ENCODE data around the gene KCNAB2.

Gene KCNAB2

DNA sequence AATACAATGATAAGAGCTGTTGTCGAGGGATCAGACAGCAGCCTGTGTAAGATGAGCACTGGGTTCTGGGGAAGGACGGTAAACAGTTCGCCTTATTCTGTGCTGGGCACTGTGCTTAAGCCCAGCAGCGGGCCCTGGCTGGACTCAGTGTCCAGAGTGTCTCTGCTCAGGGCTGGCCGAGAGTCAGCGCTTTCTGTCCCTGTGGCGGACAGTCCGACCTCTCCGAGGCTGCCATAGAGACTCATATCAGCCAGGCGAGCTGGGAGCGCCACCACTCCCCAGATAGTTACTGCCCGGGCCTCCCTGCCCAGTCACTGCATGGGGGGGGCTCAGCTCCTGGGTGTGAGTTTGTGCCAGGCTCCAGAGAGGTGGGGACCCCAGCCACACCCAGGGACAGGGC, 38.8 kb upstream of the KCNAB2 start:
- Histone ChIP-seq H3K9ac (ENCODE audit: insufficient read length, low read depth) (no peak overlapping the region), H3K36me3 (ENCODE audit: insufficient read depth, insufficient read length, low read length) (no peaks in the 10 kb centered on the region), H3K4me1 (ENCODE audit: insufficient read depth, insufficient read length) (no peaks in the 10 kb centered on the region), H3K4me3 (ENCODE audit: insufficient read length, low read depth) (no peak overlapping the region), H3K27me3 (ENCODE audit: insufficient read depth, insufficient read length) (no peaks in the 10 kb centered on the region), H3K9me3 (ENCODE audit: insufficient read depth, low read length) (no peaks in the 10 kb centered on the region)
- TF ChIP-seq YY1 (IDR thresholded peaks at IDR 0.05; ENCODE audit: insufficient read depth, insufficient read length) = no peak
- DNase-seq (ENCODE audit: low read depth, low spot score) = no peak

DNA sequence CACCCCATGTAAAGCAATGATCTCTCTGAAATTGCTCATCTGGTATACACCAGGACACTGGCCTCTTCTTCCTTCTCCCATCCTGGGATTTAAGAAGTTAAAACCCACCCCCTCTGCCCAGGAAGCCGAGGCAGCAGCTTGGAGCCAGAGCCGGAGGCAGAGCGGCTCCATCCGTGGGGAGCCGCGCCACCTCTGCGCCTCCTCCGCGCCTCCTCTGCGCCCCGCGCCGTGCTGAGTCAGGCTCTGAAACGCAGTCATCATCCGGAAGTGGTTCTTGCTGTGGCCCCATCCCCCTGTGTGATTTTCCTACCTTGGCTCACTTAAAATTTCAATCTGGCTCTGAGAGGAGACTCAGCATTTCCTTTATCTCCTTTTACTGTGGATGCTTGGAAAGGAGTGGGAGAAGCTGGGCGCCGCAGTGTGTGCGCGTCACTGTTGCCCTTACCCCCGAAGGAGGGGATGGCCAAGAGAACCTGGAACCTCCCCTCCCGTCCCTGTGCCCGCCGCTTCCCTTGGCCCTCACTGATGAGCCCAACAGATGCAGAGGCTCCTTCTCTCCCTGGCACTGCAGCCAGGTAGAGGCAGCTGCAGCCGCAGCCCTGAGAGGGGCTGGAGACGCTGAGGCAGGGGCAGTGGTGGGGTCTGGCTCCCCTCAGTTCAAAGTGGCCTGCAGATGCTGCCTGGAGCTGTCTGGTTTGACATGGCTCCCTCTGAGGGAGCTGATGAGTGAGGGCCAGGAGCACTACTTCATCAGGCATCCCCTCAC, 38.2 kb upstream of the KCNAB2 start:
- H3K36me3 ChIP-seq (ENCODE audit: insufficient read depth, insufficient read length, low read length) = no peaks in the 10 kb centered on the region
- TF ChIP-seq ZNF274 (IDR thresholded peaks at IDR 0.05; ENCODE audit: low read depth, low read length) = no peak
- TF ChIP-seq YY1 (IDR thresholded peaks at IDR 0.05; ENCODE audit: insufficient read depth, insufficient read length) = no peak
- no peak for TF ChIP-seq SUZ12 (IDR thresholded peaks at IDR 0.05; ENCODE audit: extremely low read depth, insufficient read depth, insufficient read length)
- no peak for DNase-seq (ENCODE audit: low read depth, low spot score)
- no peaks in the 10 kb centered on the region for H3K9me3 ChIP-seq (ENCODE audit: insufficient read depth, low read length)
- no peak overlapping the region for H3K4me3 ChIP-seq (ENCODE audit: insufficient read length, low read depth)
- no peaks in the 10 kb centered on the region for H3K4me1 ChIP-seq (ENCODE audit: insufficient read depth, insufficient read length)
- no peak overlapping the region for H3K9ac ChIP-seq (ENCODE audit: insufficient read length, low read depth)
- no peaks in the 10 kb centered on the region for H3K27me3 ChIP-seq (ENCODE audit: insufficient read depth, insufficient read length)

DNA sequence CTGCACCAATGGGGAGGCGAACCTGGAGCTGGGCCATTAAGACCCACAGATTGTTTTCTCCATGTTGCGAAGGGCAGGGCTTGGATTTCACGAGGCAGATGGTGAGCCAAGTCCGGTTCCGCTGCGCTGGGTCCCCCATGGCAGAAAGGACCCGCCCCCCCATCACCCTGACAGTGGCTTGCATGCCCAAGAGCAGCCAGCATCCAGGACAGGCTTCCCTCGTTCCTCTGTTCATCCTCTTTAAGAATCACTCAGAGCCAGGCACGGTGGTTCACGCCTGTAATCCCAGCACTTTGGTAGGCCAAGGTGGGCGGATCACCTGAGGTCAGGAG, 37.6 kb upstream of the KCNAB2 start:
- TF ChIP-seq YY1 (IDR thresholded peaks at IDR 0.05; ENCODE audit: insufficient read depth, insufficient read length) (no peak), SUZ12 (IDR thresholded peaks at IDR 0.05; ENCODE audit: extremely low read depth, insufficient read depth, insufficient read length) (no peak), ZNF274 (IDR thresholded peaks at IDR 0.05; ENCODE audit: low read depth, low read length) (no peak)
- Histone ChIP-seq H3K4me1 (ENCODE audit: insufficient read depth, insufficient read length) (no peaks in the 10 kb centered on the region), H3K27me3 (ENCODE audit: insufficient read depth, insufficient read length) (no peaks in the 10 kb centered on the region), H3K4me3 (ENCODE audit: insufficient read length, low read depth) (no peak overlapping the region), H3K9me3 (ENCODE audit: insufficient read depth, low read length) (no peaks in the 10 kb centered on the region), H3K36me3 (ENCODE audit: insufficient read depth, insufficient read length, low read length) (no peaks in the 10 kb centered on the region), H3K9ac (ENCODE audit: insufficient read length, low read depth) (no peak overlapping the region)
- DNase-seq (ENCODE audit: low read depth, low spot score) = no peak

DNA sequence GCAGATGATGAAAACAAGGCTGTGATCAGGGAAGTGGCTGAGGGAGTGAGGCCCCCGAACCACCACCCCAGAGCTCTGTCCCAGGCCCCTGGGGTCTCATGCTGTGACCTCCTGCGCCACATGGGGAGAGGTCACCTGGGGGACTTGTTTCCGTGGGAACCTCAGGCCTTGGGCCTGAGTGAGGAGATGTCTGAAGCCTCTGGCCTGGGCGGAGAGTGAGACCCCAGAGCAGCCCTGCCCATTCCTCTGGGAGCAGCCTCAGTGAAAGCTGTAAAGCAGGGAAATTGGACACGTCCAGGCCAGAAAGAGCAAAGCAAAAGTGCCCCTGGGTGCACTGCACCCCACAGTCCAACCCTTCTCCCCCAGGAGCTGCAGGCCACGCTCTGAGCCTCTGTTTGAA, 37.0 kb upstream of the KCNAB2 start:
- H3K4me1 ChIP-seq (ENCODE audit: insufficient read depth, insufficient read length) = no peaks in the 10 kb centered on the region
- no peak for DNase-seq (ENCODE audit: low read depth, low spot score)
- H3K27me3 ChIP-seq (ENCODE audit: insufficient read depth, insufficient read length) = no peaks in the 10 kb centered on the region
- no peaks in the 10 kb centered on the region for H3K9me3 ChIP-seq (ENCODE audit: insufficient read depth, low read length)
- TF ChIP-seq YY1 (IDR thresholded peaks at IDR 0.05; ENCODE audit: insufficient read depth, insufficient read length) (no peak), SUZ12 (IDR thresholded peaks at IDR 0.05; ENCODE audit: extremely low read depth, insufficient read depth, insufficient read length) (no peak)
- H3K4me3 ChIP-seq (ENCODE audit: insufficient read length, low read depth) = no peak overlapping the region
- no peaks in the 10 kb centered on the region for H3K36me3 ChIP-seq (ENCODE audit: insufficient read depth, insufficient read length, low read length)
- no peak overlapping the region for H3K9ac ChIP-seq (ENCODE audit: insufficient read length, low read depth)

DNA sequence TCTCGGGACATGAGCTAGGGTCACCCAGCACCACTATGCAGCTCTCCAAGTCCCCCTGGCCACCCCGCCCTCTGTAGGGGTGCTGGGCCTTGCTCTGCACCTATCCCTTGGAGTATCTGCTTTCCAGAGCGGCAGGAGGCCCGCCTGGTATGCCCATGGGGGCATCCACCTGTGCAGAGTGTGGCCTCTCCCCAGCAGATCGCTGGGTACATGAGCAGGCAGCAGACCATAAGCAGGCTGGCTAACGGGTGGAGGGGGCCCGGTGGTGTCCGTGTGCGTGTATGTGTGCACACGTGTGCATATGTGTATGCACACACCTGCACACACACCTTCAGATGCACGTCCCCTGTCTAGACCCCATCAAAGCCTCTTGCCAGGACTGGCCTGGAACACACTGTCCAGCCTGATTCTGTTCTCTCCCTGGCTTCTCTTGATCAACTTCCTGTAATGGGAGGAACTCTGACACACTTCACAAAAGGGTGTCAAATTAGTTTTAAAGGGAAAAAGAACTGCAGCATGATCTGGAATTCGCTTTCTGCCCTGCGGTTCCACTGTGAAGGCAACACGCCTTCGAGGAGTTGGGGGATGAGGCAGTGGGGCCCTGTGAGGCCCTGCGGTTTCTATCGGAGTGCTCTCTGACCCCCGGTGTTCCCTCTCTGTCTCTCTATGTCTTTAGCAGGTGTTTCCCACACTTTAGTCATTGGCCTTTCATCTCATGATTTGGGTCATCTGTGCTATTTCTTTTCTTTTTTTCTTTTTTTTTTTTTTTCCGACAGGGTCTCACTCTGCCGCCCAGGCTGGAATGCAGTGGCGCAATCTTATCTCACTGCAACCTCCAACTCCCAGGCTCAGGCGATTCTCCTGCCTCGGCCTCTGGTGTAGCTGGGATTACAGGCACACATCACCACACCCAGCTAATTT, 36.3 kb upstream of the KCNAB2 start:
- Histone ChIP-seq H3K36me3 (ENCODE audit: insufficient read depth, insufficient read length, low read length) (no peaks in the 10 kb centered on the region), H3K9me3 (ENCODE audit: insufficient read depth, low read length) (no peaks in the 10 kb centered on the region), H3K9ac (ENCODE audit: insufficient read length, low read depth) (no peak overlapping the region), H3K27me3 (ENCODE audit: insufficient read depth, insufficient read length) (no peaks in the 10 kb centered on the region), H3K4me3 (ENCODE audit: insufficient read length, low read depth) (no peak overlapping the region), H3K4me1 (ENCODE audit: insufficient read depth, insufficient read length) (no peaks in the 10 kb centered on the region)
- DNase-seq (ENCODE audit: low read depth, low spot score) = no peak
- TF ChIP-seq ZNF274 (IDR thresholded peaks at IDR 0.05; ENCODE audit: low read depth, low read length) (no peak), SUZ12 (IDR thresholded peaks at IDR 0.05; ENCODE audit: extremely low read depth, insufficient read depth, insufficient read length) (no peak), YY1 (IDR thresholded peaks at IDR 0.05; ENCODE audit: insufficient read depth, insufficient read length) (no peak)

DNA sequence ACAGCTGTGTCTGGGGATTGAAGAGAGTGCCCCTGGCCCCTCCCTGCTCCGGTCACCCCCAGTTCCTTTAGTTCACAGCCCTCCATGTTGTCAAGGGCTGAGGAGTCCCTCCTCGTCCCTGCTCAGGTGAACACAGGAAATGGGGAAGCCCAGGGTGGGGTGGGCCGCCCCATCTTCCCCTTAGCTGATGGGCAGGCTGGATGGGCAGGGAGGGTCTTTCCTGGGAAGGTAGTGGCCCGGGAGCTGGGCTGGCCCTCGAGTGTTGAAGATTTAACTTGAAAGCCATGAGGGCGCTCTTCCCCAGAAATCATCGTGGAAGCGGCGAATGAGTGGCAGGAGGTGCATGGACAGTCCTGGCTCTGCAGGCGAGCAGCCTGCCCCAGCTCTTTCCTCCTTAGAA, 35.1 kb upstream of the KCNAB2 start:
- Histone ChIP-seq H3K36me3 (ENCODE audit: insufficient read depth, insufficient read length, low read length) (no peaks in the 10 kb centered on the region), H3K4me3 (ENCODE audit: insufficient read length, low read depth) (no peak overlapping the region), H3K27me3 (ENCODE audit: insufficient read depth, insufficient read length) (no peaks in the 10 kb centered on the region), H3K9ac (ENCODE audit: insufficient read length, low read depth) (no peak overlapping the region), H3K9me3 (ENCODE audit: insufficient read depth, low read length) (no peaks in the 10 kb centered on the region), H3K4me1 (ENCODE audit: insufficient read depth, insufficient read length) (no peaks in the 10 kb centered on the region)
- DNase-seq (ENCODE audit: low read depth, low spot score) = no peak
- TF ChIP-seq YY1 (IDR thresholded peaks at IDR 0.05; ENCODE audit: insufficient read depth, insufficient read length) (no peak), ZNF274 (IDR thresholded peaks at IDR 0.05; ENCODE audit: low read depth, low read length) (no peak), SUZ12 (IDR thresholded peaks at IDR 0.05; ENCODE audit: extremely low read depth, insufficient read depth, insufficient read length) (no peak)

DNA sequence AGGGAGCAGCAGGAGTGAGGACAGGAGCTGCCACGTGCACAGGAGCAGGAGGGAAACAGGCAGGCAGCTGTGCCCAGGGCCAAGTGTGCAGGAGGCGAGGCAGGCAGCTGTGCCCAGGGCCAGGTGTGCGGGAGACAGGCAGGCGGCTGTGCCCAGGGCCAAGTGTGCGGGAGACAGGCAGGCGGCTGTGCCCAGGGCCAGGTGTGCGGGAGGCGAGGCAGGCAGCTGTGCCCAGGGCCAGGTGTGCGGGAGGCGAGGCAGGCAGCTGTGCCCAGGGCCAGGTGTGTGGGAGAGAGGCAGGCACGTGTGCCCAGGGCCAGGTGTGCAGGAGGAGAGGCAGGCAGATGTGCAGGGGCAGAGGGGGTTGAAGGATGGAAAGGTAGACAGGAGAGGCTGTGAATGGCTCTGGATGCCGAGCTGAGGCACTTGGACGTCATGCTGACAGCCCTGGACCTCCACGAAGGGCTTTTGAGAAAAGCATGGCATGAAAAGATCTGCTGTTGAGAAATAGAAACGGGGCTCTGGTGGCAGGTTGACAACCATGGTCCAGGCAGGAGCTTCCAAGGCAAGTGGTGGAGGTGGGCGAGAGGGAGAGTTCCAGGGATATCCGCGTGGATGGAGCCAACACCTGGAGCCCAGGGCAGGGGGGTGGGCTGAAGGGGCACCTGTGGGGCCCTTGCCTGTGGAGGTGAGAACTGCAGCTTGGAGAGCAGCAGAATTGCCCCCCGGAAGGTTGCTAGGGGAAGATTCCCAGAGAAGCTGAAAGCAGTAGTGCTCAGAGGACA, 34.3 kb upstream of the KCNAB2 start:
- no peak for TF ChIP-seq ZNF274 (IDR thresholded peaks at IDR 0.05; ENCODE audit: low read depth, low read length)
- no peak for TF ChIP-seq YY1 (IDR thresholded peaks at IDR 0.05; ENCODE audit: insufficient read depth, insufficient read length)
- no peak for TF ChIP-seq SUZ12 (IDR thresholded peaks at IDR 0.05; ENCODE audit: extremely low read depth, insufficient read depth, insufficient read length)
- no peak overlapping the region for H3K4me3 ChIP-seq (ENCODE audit: insufficient read length, low read depth)
- no peak overlapping the region for H3K9ac ChIP-seq (ENCODE audit: insufficient read length, low read depth)
- DNase-seq (ENCODE audit: low read depth, low spot score) = no peak
- H3K36me3 ChIP-seq (ENCODE audit: insufficient read depth, insufficient read length, low read length) = no peaks in the 10 kb centered on the region
- H3K4me1 ChIP-seq (ENCODE audit: insufficient read depth, insufficient read length) = no peaks in the 10 kb centered on the region
- H3K9me3 ChIP-seq (ENCODE audit: insufficient read depth, low read length) = no peaks in the 10 kb centered on the region
- H3K27me3 ChIP-seq (ENCODE audit: insufficient read depth, insufficient read length) = no peaks in the 10 kb centered on the region
